ENCODE measurements around the gene GGCT. TPM values are rescaled to one million over a fixed set of nuclear protein-coding genes. Genes with fewer than 3 reads are reported as not detected.

The GGCT gene
- total RNA-seq, 2 experiments from 2014 or later, result 78.6 to 78.7 TPM

DNA sequence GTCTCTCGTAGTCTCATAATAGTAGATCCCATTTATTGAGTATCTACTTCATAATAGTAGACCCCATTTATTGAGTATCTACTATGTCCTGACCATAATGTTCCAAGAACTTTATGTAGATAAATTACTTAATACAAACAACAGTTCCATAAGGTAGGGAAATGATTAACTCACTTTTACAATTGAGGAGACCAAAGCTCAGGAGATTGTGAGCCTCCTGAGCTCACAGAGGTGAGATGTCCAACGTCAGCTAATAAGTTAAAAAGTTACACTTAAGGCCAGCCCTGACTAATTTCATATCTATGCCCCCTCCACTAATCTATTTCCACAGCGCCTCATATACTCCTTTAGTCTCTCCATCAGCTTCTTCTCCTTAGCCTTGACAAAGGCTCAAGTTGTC is 17.5 kb upstream of the GGCT start:
- H3K27me3 Mint-ChIP-seq, result no peaks in the 10 kb centered on the region
- intact Hi-C loops (cut with micrococcal nuclease), result no loop called here

DNA sequence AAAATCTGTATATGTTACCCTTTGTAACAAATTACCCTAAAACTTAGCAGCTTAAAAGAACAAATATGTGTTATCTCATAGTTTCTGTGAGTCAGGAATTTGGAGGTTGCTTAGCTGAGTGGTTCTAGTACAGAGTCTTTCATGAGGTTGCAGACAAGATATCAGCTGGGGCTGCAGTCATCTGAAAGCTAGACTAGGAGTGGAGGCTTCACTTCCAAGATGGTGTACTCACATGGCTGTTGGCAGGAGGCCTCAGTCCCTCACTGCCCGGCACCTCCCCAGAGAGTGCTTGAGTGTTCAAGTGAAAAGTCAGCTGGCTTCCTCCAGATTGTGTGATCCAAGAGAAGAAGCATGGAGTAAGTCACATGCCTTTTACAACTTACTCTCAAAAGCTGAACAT is 16.9 kb upstream of the GGCT start:
- no peaks in the 10 kb centered on the region for H3K9me3 Mint-ChIP-seq
- no peak overlapping the region for H3K4me3 Mint-ChIP-seq
- H3K4me1 Mint-ChIP-seq (ENCODE audit: low read depth), result peaks cover 3% of the 10 kb centered on the region
- H3K36me3 Mint-ChIP-seq (ENCODE audit: low read depth), result no peaks in the 10 kb centered on the region
- DNase-seq, result no peak
- no peak overlapping the region for H3K27ac Mint-ChIP-seq
- intact Hi-C loops (cut with micrococcal nuclease), result no loop called here
- ChIA-PET CTCF (interaction anchor here (1.0 to 1.6 kb wide), 4 partner anchors 11 to 43 kb away, joined by 3 to 6 read pairs (median 5); no protein-coding TSS in a partner anchor), POLR2A (interaction anchor here (0.6 to 1.3 kb wide), 2 partner anchors 12 to 439 kb away, joined by 3 read pairs; no protein-coding TSS in a partner anchor)
- no peak for ATAC-seq
- TF ChIP-seq, protein P1, sequence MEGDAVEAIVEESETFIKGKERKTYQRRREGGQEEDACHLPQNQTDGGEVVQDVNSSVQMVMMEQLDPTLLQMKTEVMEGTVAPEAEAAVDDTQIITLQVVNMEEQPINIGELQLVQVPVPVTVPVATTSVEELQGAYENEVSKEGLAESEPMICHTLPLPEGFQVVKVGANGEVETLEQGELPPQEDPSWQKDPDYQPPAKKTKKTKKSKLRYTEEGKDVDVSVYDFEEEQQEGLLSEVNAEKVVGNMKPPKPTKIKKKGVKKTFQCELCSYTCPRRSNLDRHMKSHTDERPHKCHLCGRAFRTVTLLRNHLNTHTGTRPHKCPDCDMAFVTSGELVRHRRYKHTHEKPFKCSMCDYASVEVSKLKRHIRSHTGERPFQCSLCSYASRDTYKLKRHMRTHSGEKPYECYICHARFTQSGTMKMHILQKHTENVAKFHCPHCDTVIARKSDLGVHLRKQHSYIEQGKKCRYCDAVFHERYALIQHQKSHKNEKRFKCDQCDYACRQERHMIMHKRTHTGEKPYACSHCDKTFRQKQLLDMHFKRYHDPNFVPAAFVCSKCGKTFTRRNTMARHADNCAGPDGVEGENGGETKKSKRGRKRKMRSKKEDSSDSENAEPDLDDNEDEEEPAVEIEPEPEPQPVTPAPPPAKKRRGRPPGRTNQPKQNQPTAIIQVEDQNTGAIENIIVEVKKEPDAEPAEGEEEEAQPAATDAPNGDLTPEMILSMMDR (IDR thresholded peaks at IDR 0.05), result no peak
- H3K27me3 Mint-ChIP-seq, result no peaks in the 10 kb centered on the region

More for the DNA sequence above, 17.5 kb upstream of the GGCT start:
- H3K4me3 Mint-ChIP-seq, result no peak overlapping the region
- TF ChIP-seq, protein P1 (IDR thresholded peaks at IDR 0.05), result no peak
- H3K36me3 Mint-ChIP-seq (ENCODE audit: low read depth), result no peaks in the 10 kb centered on the region
- no peaks in the 10 kb centered on the region for H3K9me3 Mint-ChIP-seq
- H3K4me1 Mint-ChIP-seq (ENCODE audit: low read depth), result no peaks in the 10 kb centered on the region
- no peak for ATAC-seq
- DNase-seq, result no peak
- H3K27ac Mint-ChIP-seq, result no peak overlapping the region
- ChIA-PET CTCF (interaction anchor here (1.0 to 1.6 kb wide), 4 partner anchors 11 to 42 kb away, joined by 3 to 6 read pairs (median 5); no protein-coding TSS in a partner anchor), POLR2A (interaction anchor here (1.3 kb wide), 1 partner anchor 12 kb away, joined by 3 read pairs; no protein-coding TSS in a partner anchor)

DNA sequence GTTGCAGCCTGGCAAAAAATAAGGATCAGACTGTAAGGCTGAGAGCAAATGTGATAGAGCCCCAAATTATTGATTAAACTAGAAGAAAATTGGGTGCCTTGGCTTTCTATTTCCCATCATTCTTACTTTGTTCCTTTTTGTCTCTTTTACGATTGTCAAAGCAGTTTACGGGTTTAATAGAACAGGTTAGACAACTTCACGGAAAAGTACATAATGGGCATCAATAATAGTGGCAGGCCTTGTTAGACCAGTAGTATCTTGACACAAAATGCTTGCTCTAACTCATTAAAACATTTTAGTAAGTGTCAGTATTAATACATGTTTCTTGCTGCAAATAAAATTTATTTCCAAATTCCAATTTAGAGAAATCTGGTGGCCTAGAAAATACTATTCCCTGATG is 14.5 kb upstream of the GGCT start:
- ChIA-PET CTCF (no interaction called here), POLR2A (no interaction called here)
- no peaks in the 10 kb centered on the region for H3K9me3 Mint-ChIP-seq
- DNase-seq, result no peak
- no peak overlapping the region for H3K4me3 Mint-ChIP-seq
- no peaks in the 10 kb centered on the region for H3K27me3 Mint-ChIP-seq
- H3K4me1 Mint-ChIP-seq (ENCODE audit: low read depth), result peaks cover 3% of the 10 kb centered on the region
- TF ChIP-seq, protein P1 (IDR thresholded peaks at IDR 0.05), result no peak
- H3K36me3 Mint-ChIP-seq (ENCODE audit: low read depth), result no peaks in the 10 kb centered on the region
- intact Hi-C loops (cut with micrococcal nuclease), result no loop called here
- ATAC-seq, result no peak
- no peak overlapping the region for H3K27ac Mint-ChIP-seq

DNA sequence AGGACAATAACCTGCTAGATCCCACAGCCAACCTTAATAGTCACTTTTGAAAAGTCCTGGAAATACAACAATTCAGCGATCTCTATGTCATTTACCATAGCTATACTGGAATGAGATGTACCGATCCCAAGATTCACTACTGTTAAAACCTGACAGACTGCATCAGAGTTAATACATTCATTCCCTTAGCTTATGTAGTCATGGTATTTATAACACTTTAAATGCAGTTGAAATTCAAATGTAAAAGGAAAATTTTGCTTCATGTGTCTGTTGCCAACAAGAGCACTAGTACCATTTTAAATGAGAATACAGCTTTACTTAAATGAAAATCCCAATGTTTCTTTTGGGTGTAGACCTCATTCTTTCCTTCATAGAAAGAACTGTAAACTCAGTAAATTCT is 11.1 kb upstream of the GGCT start:
- intact Hi-C loops (cut with micrococcal nuclease), result no loop called here
- TF ChIP-seq, protein P1 (IDR thresholded peaks at IDR 0.05), result no peak
- Mint-ChIP-seq H3K4me1 (ENCODE audit: low read depth) (peaks cover 3% of the 10 kb centered on the region), H3K27me3 (no peaks in the 10 kb centered on the region), H3K27ac (no peak overlapping the region), H3K36me3 (ENCODE audit: low read depth) (no peaks in the 10 kb centered on the region), H3K4me3 (no peak overlapping the region), H3K9me3 (no peaks in the 10 kb centered on the region)
- ATAC-seq, result no peak
- ChIA-PET POLR2A (interaction anchor here (0.7 kb wide), 1 partner anchor 10 kb away, joined by 3 read pairs; no protein-coding TSS in a partner anchor), CTCF (no interaction called here)
- no peak for DNase-seq

DNA sequence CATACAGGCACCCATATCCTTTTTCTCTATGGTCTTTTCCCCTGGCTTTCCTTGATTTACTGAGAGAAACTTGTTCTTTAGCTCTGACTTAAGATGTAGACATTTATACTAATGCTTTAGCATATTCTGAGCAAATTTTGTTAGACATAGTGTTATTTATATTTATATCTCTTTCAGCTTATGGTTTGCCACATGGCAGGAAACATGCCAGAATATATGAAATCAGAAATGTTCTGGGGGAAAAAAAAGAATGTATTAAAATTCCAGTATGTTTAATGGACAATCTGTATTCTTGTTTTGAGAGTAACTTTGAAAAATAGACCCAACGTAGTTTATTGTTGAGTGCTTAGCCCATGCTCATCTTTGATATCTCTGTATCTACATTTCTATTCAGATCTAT is 10.1 kb upstream of the GGCT start:
- H3K9me3 Mint-ChIP-seq, result no peaks in the 10 kb centered on the region
- no peaks in the 10 kb centered on the region for H3K36me3 Mint-ChIP-seq (ENCODE audit: low read depth)
- ChIA-PET CTCF (interaction anchor here (0.7 kb wide), 1 partner anchor 34 kb away, joined by 3 read pairs; no protein-coding TSS in a partner anchor), POLR2A (no interaction called here)
- ATAC-seq (no peak), DNase-seq (no peak)
- no peaks in the 10 kb centered on the region for H3K27me3 Mint-ChIP-seq
- H3K4me3 Mint-ChIP-seq, result no peak overlapping the region
- no peak overlapping the region for H3K27ac Mint-ChIP-seq
- peaks cover 3% of the 10 kb centered on the region for H3K4me1 Mint-ChIP-seq (ENCODE audit: low read depth)
- intact Hi-C loops (cut with micrococcal nuclease), result no loop called here
- TF ChIP-seq, protein P1 (IDR thresholded peaks at IDR 0.05), result no peak
